ENCODE measurements around the gene SH3GL2. TPM values are rescaled to one million over a fixed set of nuclear protein-coding genes. Genes with fewer than 3 reads are reported as not detected.

SH3GL2 gene
- total and polyA plus RNA-seq, 9 of the 15 experiments (the other 6 are each of a cell fraction or from before 2014, with no cell fraction given): not detected

GRCh38 chr9:17723656-17724055 lies 144.8 kb downstream of the SH3GL2 start:
- Histone ChIP-seq H3K4me2 (ENCODE audit: insufficient read depth, low read length) (no peak overlapping the region), H3K4me1 (replicated peaks in 1 of 2; ENCODE audit: control insufficient read depth in 2 of 2, insufficient read depth in 2 of 2, low read length in 2 of 2) (no peaks in the 10 kb centered on the region), H3K9ac (ENCODE audit: insufficient read depth in 1 of 2, low read depth in 2 of 2, low read length in 2 of 2) (no peak overlapping the region), H3K9me1 (ENCODE audit: control insufficient read depth, insufficient read depth, low read length) (no peaks in the 10 kb centered on the region), H3K9me3 (replicated peaks; ENCODE audit: control insufficient read depth, insufficient read depth, low read depth, low read length) (no peaks in the 10 kb centered on the region), H3K27ac (ENCODE audit: extremely low read depth, low read depth, low read length) (no peak overlapping the region), H2AFZ (ENCODE audit: low read depth, low read length) (no peak overlapping the region), H3K36me3 (ENCODE audit: control insufficient read depth, insufficient read depth, low read length) (no peaks in the 10 kb centered on the region), H4K20me1 (replicated peaks; ENCODE audit: control insufficient read depth, insufficient read depth, low read length) (no peaks in the 10 kb centered on the region), H3K79me2 (ENCODE audit: control insufficient read depth, insufficient read depth, low read length) (no peaks in the 10 kb centered on the region), H3K27me3 (ENCODE audit: control insufficient read depth in 2 of 2, insufficient read depth in 2 of 2, low read length in 2 of 2) (no peaks in the 10 kb centered on the region), H3K4me3 (no peak overlapping the region)
- TF ChIP-seq NR0B1 (IDR thresholded peaks at IDR 0.05; ENCODE audit: partially characterized antibody) (no peak), ZNF444 (CRISPR knock-in tag; IDR thresholded peaks at IDR 0.05) (no peak), SREBF2 (CRISPR knock-in tag; IDR thresholded peaks at IDR 0.05) (no peak), ADNP (tag; IDR thresholded peaks at IDR 0.05) (no peak), ZNF316 (IDR thresholded peaks at IDR 0.05) (no peak), TBP (optimal IDR thresholded peaks at IDR 0.05; ENCODE audit: low read depth, low read length) (no peak), HMBOX1 (IDR thresholded peaks at IDR 0.05) (no peak), ZNF589 (CRISPR knock-in tag; IDR thresholded peaks at IDR 0.05; ENCODE audit: low read depth) (no peak), ZNF436 (CRISPR knock-in tag; IDR thresholded peaks at IDR 0.05) (no peak), JUNB (CRISPR knock-in tag; conservative IDR thresholded peaks at IDR 0.05) (no peak), SAFB (IDR thresholded peaks at IDR 0.05; ENCODE audit: borderline replicate concordance, low read depth, low read length) (no peak), XRCC3 (IDR thresholded peaks at IDR 0.05) (no peak), ZNF3 (CRISPR knock-in tag; IDR thresholded peaks at IDR 0.05) (no peak), MYNN (IDR thresholded peaks at IDR 0.05) (no peak), MYNN (CRISPR knock-in tag; IDR thresholded peaks at IDR 0.05) (no peak), TCF15 (CRISPR knock-in tag; IDR thresholded peaks at IDR 0.05) (no peak), RHOXF2B (CRISPR knock-in tag; conservative IDR thresholded peaks at IDR 0.05) (no peak), RFX7 (CRISPR knock-in tag; IDR thresholded peaks at IDR 0.05) (no peak), ZNF77 (CRISPR knock-in tag; IDR thresholded peaks at IDR 0.05) (no peak), FOXP1 (CRISPR knock-in tag; IDR thresholded peaks at IDR 0.05) (no peak), ZSCAN32 (CRISPR knock-in tag; IDR thresholded peaks at IDR 0.05) (no peak)
- ChIA-PET CTCF (ENCODE audit: low intra/inter-chr PET ratio) (no interaction called here), POLR2A (no interaction called here)
- intact Hi-C loops (cut with micrococcal nuclease) (no loop called here), in situ Hi-C loops (cut with MboI) (no loop called here)
- 0% methylated on average over 2 of the region's 2 CpGs for WGBS (ENCODE audit: insufficient coverage, low coverage, missing lambda C conversion rate)
- FAIRE-seq: no peak
- BruUV-seq (replicated peaks): no TSS peak
- ATAC-seq: no peak
- DNase-seq (ENCODE audit: extremely low read depth in 1 of 4, low spot score in 3 of 4): no peak
